C4-2B (cell line): ENCODE measurements around the gene MOB2.

Source experiments
- CTCF ChIP-seq: fragments of 450-650 bp; conservative IDR thresholded peaks from 2 replicates; pipeline ENCODE4 v1.5.1; 2017; ENCODE audit warnings: mild to moderate bottlenecking
- ZFX ChIP-seq: fragments of 450-650 bp; IDR thresholded peaks from 2 replicates; pipeline ENCODE4 v1.6.1; 2017

GRCh38 chr11:1500466-1501420, 14.2 kb upstream of the MOB2 start:
- TF ChIP-seq CTCF (no peak), ZFX (no peak)
